ENCODE data around the gene RHOH.

RHOH gene

GRCh38 chr4:40170588-40170987 is 26.2 kb upstream of the RHOH start:
- no peak for ATAC-seq (ENCODE audit: low read depth)
- TF ChIP-seq CTCF (IDR thresholded peaks at IDR 0.05; ENCODE audit: poor library complexity, severe bottlenecking): no peak
- H3K9me3 ChIP-seq (ENCODE audit: severe bottlenecking): peaks cover 8% of the 10 kb centered on the region
- DNase-seq (ENCODE audit: low spot score): no peak
- H3K36me3 ChIP-seq (ENCODE audit: low read depth): peaks cover 5% of the 10 kb centered on the region; the same call in 1 of the 2 replicates
- H3K27me3 ChIP-seq (ENCODE audit: insufficient read depth, poor library complexity, severe bottlenecking): no peaks in the 10 kb centered on the region
- H3K27ac ChIP-seq (ENCODE audit: poor library complexity, severe bottlenecking): no peak overlapping the region
- H3K4me3 ChIP-seq (ENCODE audit: severe bottlenecking): no peak overlapping the region
- no peaks in the 10 kb centered on the region for H3K4me1 ChIP-seq (ENCODE audit: insufficient read depth, poor library complexity, severe bottlenecking)

GRCh38 chr4:40173470-40173875 is 23.4 kb upstream of the RHOH start:
- no peak overlapping the region for H3K27ac ChIP-seq (ENCODE audit: poor library complexity, severe bottlenecking)
- no peak for TF ChIP-seq CTCF (IDR thresholded peaks at IDR 0.05; ENCODE audit: poor library complexity, severe bottlenecking)
- H3K4me3 ChIP-seq (ENCODE audit: severe bottlenecking): no peak overlapping the region
- ATAC-seq (ENCODE audit: low read depth): no peak
- no peaks in the 10 kb centered on the region for H3K9me3 ChIP-seq (ENCODE audit: severe bottlenecking)
- H3K27me3 ChIP-seq (ENCODE audit: insufficient read depth, poor library complexity, severe bottlenecking): no peaks in the 10 kb centered on the region
- no peaks in the 10 kb centered on the region for H3K4me1 ChIP-seq (ENCODE audit: insufficient read depth, poor library complexity, severe bottlenecking)
- DNase-seq (ENCODE audit: low spot score): no peak
- H3K36me3 ChIP-seq (ENCODE audit: low read depth): no peaks in the 10 kb centered on the region

- no peak for TF ChIP-seq CTCF (IDR thresholded peaks at IDR 0.05; ENCODE audit: poor library complexity, severe bottlenecking)
- no peak overlapping the region for H3K27ac ChIP-seq (ENCODE audit: poor library complexity, severe bottlenecking)
- no peak for ATAC-seq (ENCODE audit: low read depth)
- H3K27me3 ChIP-seq (ENCODE audit: insufficient read depth, poor library complexity, severe bottlenecking): no peaks in the 10 kb centered on the region
- H3K4me1 ChIP-seq (ENCODE audit: insufficient read depth, poor library complexity, severe bottlenecking): peaks cover 13% of the 10 kb centered on the region
- H3K36me3 ChIP-seq (ENCODE audit: low read depth): no peaks in the 10 kb centered on the region
- H3K4me3 ChIP-seq (ENCODE audit: severe bottlenecking): no peak overlapping the region
- no peaks in the 10 kb centered on the region for H3K9me3 ChIP-seq (ENCODE audit: severe bottlenecking)
- no peak for DNase-seq (ENCODE audit: low spot score)
Observed at GRCh38 chr4:40176602-40177001, 20.2 kb upstream of the RHOH start.

GRCh38 chr4:40177591-40177990 is 19.2 kb upstream of the RHOH start:
- ATAC-seq (ENCODE audit: low read depth) (no peak), DNase-seq (ENCODE audit: low spot score) (no peak)
- Histone ChIP-seq H3K4me3 (ENCODE audit: severe bottlenecking) (no peak overlapping the region), H3K36me3 (ENCODE audit: low read depth) (no peaks in the 10 kb centered on the region), H3K27ac (ENCODE audit: poor library complexity, severe bottlenecking) (peak overlapping the region; percentile 93), H3K9me3 (ENCODE audit: severe bottlenecking) (no peaks in the 10 kb centered on the region), H3K27me3 (ENCODE audit: insufficient read depth, poor library complexity, severe bottlenecking) (no peaks in the 10 kb centered on the region), H3K4me1 (ENCODE audit: insufficient read depth, poor library complexity, severe bottlenecking) (peaks cover 13% of the 10 kb centered on the region)
- no peak for TF ChIP-seq CTCF (IDR thresholded peaks at IDR 0.05; ENCODE audit: poor library complexity, severe bottlenecking)

- Histone ChIP-seq H3K4me1 (ENCODE audit: insufficient read depth, poor library complexity, severe bottlenecking) (peaks cover 17% of the 10 kb centered on the region), H3K27me3 (ENCODE audit: insufficient read depth, poor library complexity, severe bottlenecking) (no peaks in the 10 kb centered on the region), H3K4me3 (ENCODE audit: severe bottlenecking) (no peak overlapping the region), H3K36me3 (ENCODE audit: low read depth) (no peaks in the 10 kb centered on the region), H3K27ac (ENCODE audit: poor library complexity, severe bottlenecking) (peak overlapping the region; percentile 93), H3K9me3 (ENCODE audit: severe bottlenecking) (no peaks in the 10 kb centered on the region)
- ATAC-seq (ENCODE audit: low read depth): no peak
- DNase-seq (ENCODE audit: low spot score): no peak
- TF ChIP-seq CTCF (IDR thresholded peaks at IDR 0.05; ENCODE audit: poor library complexity, severe bottlenecking): no peak
Observed at GRCh38 chr4:40178672-40179071, 18.2 kb upstream of the RHOH start.
